RWPE1 (cell line): ENCODE results near the gene CORO7.

ENCODE experiments used
- CTCF ChIA-PET: fragments of 350-600 bp; sonication (Branson Sonifier 250); formaldehyde crosslinking; extraction: SDS; loops from one replicate; lab custom pipeline; 2021; lab: Yijun Ruan, JAX
- POLR2A ChIA-PET: fragments of 400-600 bp; formaldehyde crosslinking; extraction: SDS; loops from one replicate; lab custom pipeline; 2020; ENCODE audit warnings: antibody characterized with exemption; ENCODE audit not compliant: low non-redundant PET; lab: Yijun Ruan, JAX
- DNase-seq: peaks from one replicate; pipeline ENCODE4 v3.0.0; 2012; ENCODE audit warnings: low spot score
- H3K27ac ChIP-seq: fragments of 450-650 bp; 2 replicates; pipeline ENCODE4 v1.5.1; 2017
- TF ChIP-seq, protein P1 (sequence below): fragments of 450-650 bp; conservative IDR thresholded peaks from 2 replicates; pipeline ENCODE4 v1.5.1; 2017; ENCODE audit warnings: low read depth, mild to moderate bottlenecking

CORO7 gene

DNA sequence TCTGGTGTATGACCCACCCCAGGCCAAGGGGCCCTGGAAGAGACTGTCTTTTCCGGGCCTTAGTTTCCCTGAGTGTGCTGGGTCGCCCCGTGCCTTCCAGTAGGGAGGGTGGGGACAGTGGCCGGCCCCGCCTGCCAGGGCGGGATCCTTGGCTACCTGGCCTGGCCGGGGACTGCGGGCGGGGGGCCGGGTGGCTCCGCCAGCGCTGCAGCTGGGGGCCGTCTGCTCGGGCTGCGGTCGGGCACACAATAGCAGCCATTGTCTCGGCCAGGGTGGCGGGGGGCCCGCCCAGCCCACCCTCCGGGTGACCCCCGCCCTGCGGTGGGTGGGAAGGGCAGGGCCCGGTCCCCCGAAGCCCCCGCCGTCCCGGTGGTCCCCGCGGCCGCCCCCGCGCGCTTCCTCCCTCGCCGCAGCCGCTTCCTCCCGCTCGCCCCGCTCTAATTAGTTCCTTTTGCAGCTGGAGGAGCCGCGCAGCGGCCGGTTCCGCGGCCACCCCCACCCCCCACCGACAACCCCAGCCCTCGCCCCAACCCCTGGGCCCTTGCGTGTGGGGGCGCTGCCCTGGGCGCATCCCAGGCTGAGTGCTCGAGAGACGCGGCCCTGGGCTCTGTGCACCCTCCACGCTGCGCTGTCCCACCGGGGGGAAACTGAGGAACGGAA lies 88.9 kb downstream of the CORO7 start:
- TF ChIP-seq, protein P1, sequence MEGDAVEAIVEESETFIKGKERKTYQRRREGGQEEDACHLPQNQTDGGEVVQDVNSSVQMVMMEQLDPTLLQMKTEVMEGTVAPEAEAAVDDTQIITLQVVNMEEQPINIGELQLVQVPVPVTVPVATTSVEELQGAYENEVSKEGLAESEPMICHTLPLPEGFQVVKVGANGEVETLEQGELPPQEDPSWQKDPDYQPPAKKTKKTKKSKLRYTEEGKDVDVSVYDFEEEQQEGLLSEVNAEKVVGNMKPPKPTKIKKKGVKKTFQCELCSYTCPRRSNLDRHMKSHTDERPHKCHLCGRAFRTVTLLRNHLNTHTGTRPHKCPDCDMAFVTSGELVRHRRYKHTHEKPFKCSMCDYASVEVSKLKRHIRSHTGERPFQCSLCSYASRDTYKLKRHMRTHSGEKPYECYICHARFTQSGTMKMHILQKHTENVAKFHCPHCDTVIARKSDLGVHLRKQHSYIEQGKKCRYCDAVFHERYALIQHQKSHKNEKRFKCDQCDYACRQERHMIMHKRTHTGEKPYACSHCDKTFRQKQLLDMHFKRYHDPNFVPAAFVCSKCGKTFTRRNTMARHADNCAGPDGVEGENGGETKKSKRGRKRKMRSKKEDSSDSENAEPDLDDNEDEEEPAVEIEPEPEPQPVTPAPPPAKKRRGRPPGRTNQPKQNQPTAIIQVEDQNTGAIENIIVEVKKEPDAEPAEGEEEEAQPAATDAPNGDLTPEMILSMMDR = no peak
- DNase-seq = no peak
- POLR2A ChIA-PET = no interaction called here
- H3K27ac ChIP-seq = peak overlapping the region; percentile 97
- CTCF ChIA-PET = no interaction called here

DNA sequence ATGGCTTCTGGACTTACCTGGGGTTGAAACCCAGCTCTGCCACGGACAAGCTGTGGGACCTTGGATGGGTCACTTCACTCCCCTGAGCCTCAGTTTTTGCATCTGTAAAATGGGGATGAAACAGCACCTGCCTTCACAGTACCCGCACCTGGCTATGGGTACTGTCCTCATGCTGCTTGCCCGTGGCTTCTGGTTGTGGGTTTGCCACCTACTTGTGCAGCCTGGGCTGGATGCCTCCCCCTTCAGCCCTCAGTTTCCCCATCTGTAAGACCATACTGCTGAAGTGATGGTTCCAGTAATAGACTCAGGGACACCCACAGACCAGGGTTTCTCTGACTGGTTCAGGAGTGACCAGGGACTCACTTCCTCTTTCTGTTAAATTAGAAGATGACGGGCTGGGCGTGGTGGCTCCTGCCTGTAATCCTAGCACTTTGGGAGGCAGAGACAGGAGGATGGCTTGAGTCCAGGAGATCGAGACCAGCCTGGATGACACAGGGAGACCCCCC lies 91.1 kb downstream of the CORO7 start:
- TF ChIP-seq, protein P1 = no peak
- ChIA-PET POLR2A (interaction anchor here (0.6 kb wide), 1 partner anchor 40 kb away, joined by 4 read pairs; no protein-coding TSS in a partner anchor), CTCF (no interaction called here)
- DNase-seq = no peak
- peak overlapping the region; percentile 97 for H3K27ac ChIP-seq

DNA sequence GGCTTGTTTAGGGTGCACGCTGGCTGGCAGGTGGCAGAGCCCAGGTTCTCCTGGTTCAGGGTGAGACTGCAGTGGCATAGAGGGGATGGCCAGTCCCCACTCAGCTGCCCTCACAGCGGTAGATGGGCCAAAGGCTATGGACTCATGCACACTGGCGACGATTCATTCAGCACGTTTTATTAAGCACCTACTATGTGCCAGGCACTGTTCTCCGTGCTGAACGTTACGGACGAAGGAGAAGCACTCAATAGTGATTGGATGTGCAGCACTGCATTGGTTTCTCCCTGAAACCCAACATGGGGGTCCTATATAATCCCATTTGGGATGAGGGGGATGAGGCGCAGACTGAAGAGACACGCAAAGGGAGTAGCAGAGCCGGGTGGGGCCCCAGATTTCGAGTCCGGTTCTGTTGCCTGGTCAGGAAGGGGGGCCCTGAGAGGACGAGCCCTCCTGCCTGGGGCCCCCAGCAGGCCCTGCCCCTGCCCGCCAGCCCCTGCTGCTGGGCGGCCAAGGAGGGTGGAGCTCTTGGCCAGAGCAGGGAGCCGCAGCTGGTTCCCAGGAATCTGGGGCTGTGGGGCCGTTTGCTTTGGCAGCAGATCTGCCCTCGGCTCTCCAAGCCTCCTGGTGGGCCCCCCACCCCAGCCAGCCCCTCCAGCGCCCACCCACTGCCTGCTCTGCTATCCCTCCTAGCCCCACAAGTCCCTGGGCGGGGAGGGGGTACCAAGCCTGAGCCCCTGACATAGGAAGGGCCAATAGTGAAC lies 91.7 kb downstream of the CORO7 start:
- DNase-seq = no peak
- ChIA-PET CTCF (interaction anchor here (0.6 to 0.7 kb wide), 2 partner anchors 39 to 792 kb away, joined by 3 to 5 read pairs; no protein-coding TSS in a partner anchor), POLR2A (interaction anchor here (0.5 to 0.6 kb wide), 2 partner anchors 25 to 145 kb away, joined by 3 to 4 read pairs; no protein-coding TSS in a partner anchor)
- TF ChIP-seq, protein P1 = no peak
- H3K27ac ChIP-seq = peak overlapping the region; percentile 97

DNA sequence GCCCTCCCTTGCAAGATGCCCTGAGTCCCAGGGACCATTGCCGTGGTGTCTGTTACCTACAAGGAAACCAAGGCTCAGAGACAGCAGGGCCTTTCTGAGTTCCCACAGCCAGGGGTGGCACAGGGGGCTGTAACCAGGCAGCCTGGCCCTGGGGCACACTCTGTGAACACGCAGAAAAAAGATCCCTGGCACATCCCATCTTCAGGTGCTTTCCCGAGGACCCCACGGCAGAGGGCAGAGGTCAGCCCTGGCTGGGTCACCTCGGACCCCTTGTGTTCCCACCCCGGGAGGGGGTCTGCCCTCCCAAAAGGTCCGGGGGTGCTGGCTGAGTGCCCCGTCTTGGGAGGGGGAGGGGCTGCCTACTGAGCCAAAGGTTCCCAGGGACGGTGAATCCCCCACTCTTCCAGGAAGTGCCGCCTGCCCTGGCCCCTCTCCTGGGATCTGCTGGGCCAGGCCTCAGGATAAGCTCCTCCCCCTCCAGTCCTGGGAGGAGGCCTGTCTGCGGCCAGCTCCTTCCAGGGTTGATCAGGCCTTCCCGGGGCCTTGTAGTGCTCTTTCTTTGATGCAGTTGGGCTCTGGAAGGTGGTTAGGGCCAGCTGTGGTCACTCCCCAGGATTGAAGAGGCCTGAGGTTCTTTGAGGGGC lies 92.4 kb downstream of the CORO7 start:
- POLR2A ChIA-PET = interaction anchor here (0.5 kb wide), 1 partner anchor 26 kb away, joined by 3 read pairs; no protein-coding TSS in a partner anchor
- H3K27ac ChIP-seq = peak overlapping the region; percentile 97
- DNase-seq = no peak

DNA sequence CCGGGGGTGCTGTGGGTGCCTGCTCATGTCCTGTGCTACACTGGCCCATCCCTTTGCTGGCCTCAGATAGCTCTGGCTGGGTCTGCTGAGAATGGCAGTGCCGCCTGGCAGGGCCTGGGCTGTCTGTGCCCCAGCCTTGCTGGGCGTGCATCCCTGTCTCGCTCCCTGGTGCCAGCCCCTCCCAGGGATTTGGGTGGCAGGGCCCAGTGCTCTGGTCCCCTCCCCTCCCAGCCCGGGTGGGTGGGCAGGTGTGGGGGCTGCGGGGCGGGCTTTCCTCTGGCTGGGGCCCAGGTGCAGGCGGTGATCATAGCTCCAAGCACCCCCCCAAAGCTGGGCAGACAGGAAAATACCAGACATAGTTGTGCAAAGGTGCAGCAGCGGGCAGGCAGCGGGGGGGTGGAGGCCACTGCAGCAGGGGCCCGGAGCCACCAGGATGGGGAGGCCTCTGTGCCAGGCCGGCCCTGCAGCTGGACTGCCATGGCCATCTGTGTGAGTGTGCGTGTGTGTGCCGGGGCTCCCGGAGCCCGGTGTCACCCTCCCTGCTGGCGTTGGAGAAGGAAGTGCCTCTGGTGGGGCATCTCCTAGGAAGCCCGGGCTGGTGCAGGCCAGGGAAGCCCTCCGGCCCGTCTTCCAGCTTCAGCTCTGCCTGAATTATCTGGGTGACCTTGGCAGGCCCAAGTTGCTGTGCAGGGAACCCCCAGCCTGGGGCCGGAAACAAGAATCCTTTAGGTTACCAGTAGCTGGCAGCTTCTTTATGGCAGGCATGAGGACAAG lies 93.1 kb downstream of the CORO7 start:
- ChIA-PET CTCF (interaction anchor here (0.8 to 1.2 kb wide), 3 partner anchors 14 to 79 kb away, joined by 3 to 6 read pairs (median 6); partner anchors contain the start of gene TFAP4), POLR2A (no interaction called here)
- peak overlapping the region; percentile 97 for H3K27ac ChIP-seq
- TF ChIP-seq, protein P1 = no peak
- DNase-seq = peak; percentile 76

More for the DNA sequence above, 92.4 kb downstream of the CORO7 start:
- CTCF ChIA-PET = interaction anchor here (0.6 to 1.2 kb wide), 3 partner anchors 14 to 791 kb away, joined by 3 to 6 read pairs (median 5); no protein-coding TSS in a partner anchor
- TF ChIP-seq, protein P1 = no peak
